GM19324 (cell line): ENCODE results near the gene RET.

Source experiments
- ATAC-seq: cut with Tn5 transposase; IDR thresholded peaks from one replicate; pipeline ENCODE4 v1.9.1; 2021; ENCODE audit warnings: mild to moderate bottlenecking, moderate library complexity; ENCODE audit not compliant: unreplicated experiment, low FRiP score

RET gene

GRCh38 chr10:43118631-43119415 lies 42.0 kb downstream of the RET start:
- ATAC-seq = no peak

GRCh38 chr10:43119416-43120115 lies 42.7 kb downstream of the RET start:
- no peak for ATAC-seq

GRCh38 chr10:43120116-43120928 lies 43.5 kb downstream of the RET start:
- ATAC-seq = no peak

GRCh38 chr10:43120929-43121314 lies 44.1 kb downstream of the RET start:
- ATAC-seq = peak; percentile 46

- ATAC-seq = no peak
Measured at GRCh38 chr10:43121444-43121843, 44.6 kb downstream of the RET start.

GRCh38 chr10:43122096-43122495 lies 45.2 kb downstream of the RET start:
- ATAC-seq = no peak

GRCh38 chr10:43122826-43123225 lies 46.0 kb downstream of the RET start:
- ATAC-seq = no peak

GRCh38 chr10:43123361-43124093 lies 46.7 kb downstream of the RET start:
- no peak for ATAC-seq

- no peak for ATAC-seq
Measured at GRCh38 chr10:43124094-43124521, 47.2 kb downstream of the RET start.

- ATAC-seq = no peak
Measured at GRCh38 chr10:43124574-43125273, 47.9 kb downstream of the RET start.

- ATAC-seq = no peak
Measured at GRCh38 chr10:43125274-43125845, 48.5 kb downstream of the RET start.

GRCh38 chr10:43125881-43126731 lies 49.2 kb downstream of the RET start:
- no peak for ATAC-seq

GRCh38 chr10:43126759-43127424 lies 50.0 kb downstream of the RET start:
- no peak for ATAC-seq

GRCh38 chr10:43127442-43127841 lies 50.6 kb downstream of the RET start:
- no peak for ATAC-seq

GRCh38 chr10:43128331-43128730 lies 51.5 kb downstream of the RET start:
- ATAC-seq = no peak

- ATAC-seq = no peak
Measured at GRCh38 chr10:43128958-43129706, 52.3 kb downstream of the RET start.

- no peak for ATAC-seq
Measured at GRCh38 chr10:43130770-43131171, 53.9 kb downstream of the RET start.
